ENCODE results near the gene LHX2.

GRCh38 chr9:124010665-124011321 is 775 bp upstream of the LHX2 start:
- TF ChIP-seq CTCF (IDR thresholded peaks at IDR 0.05; ENCODE audit: low read depth, low read length) = no peak
- TF ChIP-seq EZH2phosphoT487 (IDR thresholded peaks at IDR 0.05; ENCODE audit: low read depth) = no peak

Data from OCI-LY3 (cell line).